Measurements from ENCODE around the gene ZNF727.
"Not testable (repeated sequence)": the region's sequence is repeated elsewhere in the genome, so short reads cannot be mapped to it uniquely, and the experiment has no call there.

The ZNF727 gene

GRCh38 chr7:64078699-64078994 lies 33.4 kb downstream of the ZNF727 start:
- Histone ChIP-seq H3K27me3 (ENCODE audit: insufficient read depth, low read depth, severe bottlenecking) (no peaks in the 10 kb centered on the region), H3K27ac (no peak overlapping the region), H3K36me3 (no peaks in the 10 kb centered on the region), H3K4me3 (ENCODE audit: low read depth, low read length) (no peak overlapping the region), H3K9me3 (ENCODE audit: severe bottlenecking) (peaks cover 5% of the 10 kb centered on the region)
- DNase-seq: no peak
- no peak for TF ChIP-seq CTCF (IDR thresholded peaks at IDR 0.05; ENCODE audit: low read depth, low read length)

GRCh38 chr7:64087501-64087900 lies 42.3 kb downstream of the ZNF727 start:
- no peak overlapping the region for H3K27ac ChIP-seq
- H3K4me3 ChIP-seq (ENCODE audit: low read depth, low read length): no peak overlapping the region
- H3K27me3 ChIP-seq (ENCODE audit: insufficient read depth, low read depth, severe bottlenecking): no peaks in the 10 kb centered on the region
- DNase-seq: no peak
- no peak for TF ChIP-seq CTCF (IDR thresholded peaks at IDR 0.05; ENCODE audit: low read depth, low read length)
- peaks cover 6% of the 10 kb centered on the region for H3K9me3 ChIP-seq (ENCODE audit: severe bottlenecking)
- H3K36me3 ChIP-seq: no peaks in the 10 kb centered on the region

GRCh38 chr7:64088863-64089262 lies 43.6 kb downstream of the ZNF727 start:
- DNase-seq; H3K27ac ChIP-seq; H3K4me3 ChIP-seq (ENCODE audit: low read depth, low read length); H3K36me3 ChIP-seq; H3K27me3 ChIP-seq (ENCODE audit: insufficient read depth, low read depth, severe bottlenecking): not testable (repeated sequence)
- peaks cover 13% of the 10 kb centered on the region for H3K9me3 ChIP-seq (ENCODE audit: severe bottlenecking)
